Measurements from ENCODE around the gene PIP4P1. TPM values are rescaled to one million over a fixed set of nuclear protein-coding genes. Genes with fewer than 3 reads are reported as not detected.

The PIP4P1 gene
- total and polyA plus RNA-seq, 9 of the 15 experiments (the other 6 are each of a cell fraction or from before 2014, with no cell fraction given), result 5.3 to 20.9 (median 10.7) TPM

DNA sequence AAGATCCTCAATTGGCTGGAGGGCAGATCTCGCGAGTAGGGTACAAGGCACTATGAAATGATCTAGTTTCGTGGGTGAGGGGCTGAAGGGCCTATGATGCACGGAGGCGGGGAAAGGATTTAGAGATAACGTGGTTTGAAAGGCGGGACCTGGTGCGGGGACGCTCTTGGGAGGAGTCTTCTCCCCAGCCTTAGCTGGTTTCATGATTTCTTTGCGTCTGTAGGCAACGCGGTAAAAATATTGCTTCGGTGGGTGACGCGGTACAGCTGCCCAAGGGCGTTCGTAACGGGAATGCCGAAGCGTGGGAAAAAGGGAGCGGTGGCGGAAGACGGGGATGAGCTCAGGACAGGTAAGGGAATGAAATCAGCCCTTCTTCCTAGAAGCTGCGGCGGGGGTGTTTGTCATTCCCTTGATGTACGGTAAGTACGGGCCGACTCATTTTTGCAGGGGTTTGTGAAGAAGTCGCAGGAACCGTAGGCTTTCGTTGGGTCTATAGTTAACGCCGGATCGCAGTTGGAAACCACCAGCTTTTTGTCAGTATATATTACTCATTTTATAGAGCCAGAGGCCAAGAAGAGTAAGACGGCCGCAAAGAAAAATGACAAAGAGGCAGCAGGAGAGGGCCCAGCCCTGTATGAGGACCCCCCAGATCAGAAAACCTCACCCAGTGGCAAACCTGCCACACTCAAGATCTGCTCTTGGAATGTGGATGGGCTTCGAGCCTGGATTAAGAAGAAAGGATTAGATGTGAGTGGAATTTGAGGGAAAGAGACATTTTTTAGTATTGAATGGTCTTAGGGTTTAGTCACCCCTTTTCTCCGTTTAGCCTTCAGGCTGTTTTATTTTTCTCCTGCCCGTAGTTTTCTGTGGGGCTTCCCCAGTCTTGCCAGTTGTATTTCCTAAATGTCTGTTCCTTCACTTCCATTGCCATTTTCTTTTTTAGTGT, 5.6 kb downstream of the PIP4P1 start (continued):
- TF ChIP-seq CBX2 (IDR thresholded peaks at IDR 0.05; ENCODE audit: insufficient read depth, low read length, poor library complexity, severe bottlenecking) (no peak), HOXB6 (CRISPR knock-in tag; IDR thresholded peaks at IDR 0.05; ENCODE audit: borderline replicate concordance) (no peak), MTA1 (IDR thresholded peaks at IDR 0.05; ENCODE audit: borderline replicate concordance) (no peak), ZSCAN29 (IDR thresholded peaks at IDR 0.05) (no peak), ZNF134 (CRISPR knock-in tag; conservative IDR thresholded peaks at IDR 0.05) (no peak), ARNT (IDR thresholded peaks at IDR 0.05) (0 out of 4 replicates have a peak, but pooled peaks of 1 of the 2 experiments have one; percentile 15), ZNF696 (CRISPR knock-in tag; conservative IDR thresholded peaks at IDR 0.05) (no peak), KDM5B (IDR thresholded peaks at IDR 0.05; ENCODE audit: insufficient replicate concordance, low read depth, low read length) (peak; percentile 27), TFAM (CRISPR knock-in tag; conservative IDR thresholded peaks at IDR 0.05) (no peak), ZNF764 (CRISPR knock-in tag; IDR thresholded peaks at IDR 0.05; ENCODE audit: low read depth) (no peak), CHD4 (IDR thresholded peaks at IDR 0.05; ENCODE audit: insufficient read depth, insufficient replicate concordance, low read depth, low read length, poor library complexity, severe bottlenecking) (no peak)
- TF ChIP-seq, protein P1, sequence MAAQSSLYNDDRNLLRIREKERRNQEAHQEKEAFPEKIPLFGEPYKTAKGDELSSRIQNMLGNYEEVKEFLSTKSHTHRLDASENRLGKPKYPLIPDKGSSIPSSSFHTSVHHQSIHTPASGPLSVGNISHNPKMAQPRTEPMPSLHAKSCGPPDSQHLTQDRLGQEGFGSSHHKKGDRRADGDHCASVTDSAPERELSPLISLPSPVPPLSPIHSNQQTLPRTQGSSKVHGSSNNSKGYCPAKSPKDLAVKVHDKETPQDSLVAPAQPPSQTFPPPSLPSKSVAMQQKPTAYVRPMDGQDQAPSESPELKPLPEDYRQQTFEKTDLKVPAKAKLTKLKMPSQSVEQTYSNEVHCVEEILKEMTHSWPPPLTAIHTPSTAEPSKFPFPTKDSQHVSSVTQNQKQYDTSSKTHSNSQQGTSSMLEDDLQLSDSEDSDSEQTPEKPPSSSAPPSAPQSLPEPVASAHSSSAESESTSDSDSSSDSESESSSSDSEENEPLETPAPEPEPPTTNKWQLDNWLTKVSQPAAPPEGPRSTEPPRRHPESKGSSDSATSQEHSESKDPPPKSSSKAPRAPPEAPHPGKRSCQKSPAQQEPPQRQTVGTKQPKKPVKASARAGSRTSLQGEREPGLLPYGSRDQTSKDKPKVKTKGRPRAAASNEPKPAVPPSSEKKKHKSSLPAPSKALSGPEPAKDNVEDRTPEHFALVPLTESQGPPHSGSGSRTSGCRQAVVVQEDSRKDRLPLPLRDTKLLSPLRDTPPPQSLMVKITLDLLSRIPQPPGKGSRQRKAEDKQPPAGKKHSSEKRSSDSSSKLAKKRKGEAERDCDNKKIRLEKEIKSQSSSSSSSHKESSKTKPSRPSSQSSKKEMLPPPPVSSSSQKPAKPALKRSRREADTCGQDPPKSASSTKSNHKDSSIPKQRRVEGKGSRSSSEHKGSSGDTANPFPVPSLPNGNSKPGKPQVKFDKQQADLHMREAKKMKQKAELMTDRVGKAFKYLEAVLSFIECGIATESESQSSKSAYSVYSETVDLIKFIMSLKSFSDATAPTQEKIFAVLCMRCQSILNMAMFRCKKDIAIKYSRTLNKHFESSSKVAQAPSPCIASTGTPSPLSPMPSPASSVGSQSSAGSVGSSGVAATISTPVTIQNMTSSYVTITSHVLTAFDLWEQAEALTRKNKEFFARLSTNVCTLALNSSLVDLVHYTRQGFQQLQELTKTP (IDR thresholded peaks at IDR 0.05; ENCODE audit: low read depth in 1 of 2, partially characterized antibody in 2 of 2), result no peak
- TF ChIP-seq, protein P2, sequence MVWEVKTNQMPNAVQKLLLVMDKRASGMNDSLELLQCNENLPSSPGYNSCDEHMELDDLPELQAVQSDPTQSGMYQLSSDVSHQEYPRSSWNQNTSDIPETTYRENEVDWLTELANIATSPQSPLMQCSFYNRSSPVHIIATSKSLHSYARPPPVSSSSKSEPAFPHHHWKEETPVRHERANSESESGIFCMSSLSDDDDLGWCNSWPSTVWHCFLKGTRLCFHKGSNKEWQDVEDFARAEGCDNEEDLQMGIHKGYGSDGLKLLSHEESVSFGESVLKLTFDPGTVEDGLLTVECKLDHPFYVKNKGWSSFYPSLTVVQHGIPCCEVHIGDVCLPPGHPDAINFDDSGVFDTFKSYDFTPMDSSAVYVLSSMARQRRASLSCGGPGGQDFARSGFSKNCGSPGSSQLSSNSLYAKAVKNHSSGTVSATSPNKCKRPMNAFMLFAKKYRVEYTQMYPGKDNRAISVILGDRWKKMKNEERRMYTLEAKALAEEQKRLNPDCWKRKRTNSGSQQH (CRISPR knock-in tag; IDR thresholded peaks at IDR 0.05), result 0 out of 2 replicates have a peak, but pooled peaks have one; percentile 24
- TF ChIP-seq, protein P3, sequence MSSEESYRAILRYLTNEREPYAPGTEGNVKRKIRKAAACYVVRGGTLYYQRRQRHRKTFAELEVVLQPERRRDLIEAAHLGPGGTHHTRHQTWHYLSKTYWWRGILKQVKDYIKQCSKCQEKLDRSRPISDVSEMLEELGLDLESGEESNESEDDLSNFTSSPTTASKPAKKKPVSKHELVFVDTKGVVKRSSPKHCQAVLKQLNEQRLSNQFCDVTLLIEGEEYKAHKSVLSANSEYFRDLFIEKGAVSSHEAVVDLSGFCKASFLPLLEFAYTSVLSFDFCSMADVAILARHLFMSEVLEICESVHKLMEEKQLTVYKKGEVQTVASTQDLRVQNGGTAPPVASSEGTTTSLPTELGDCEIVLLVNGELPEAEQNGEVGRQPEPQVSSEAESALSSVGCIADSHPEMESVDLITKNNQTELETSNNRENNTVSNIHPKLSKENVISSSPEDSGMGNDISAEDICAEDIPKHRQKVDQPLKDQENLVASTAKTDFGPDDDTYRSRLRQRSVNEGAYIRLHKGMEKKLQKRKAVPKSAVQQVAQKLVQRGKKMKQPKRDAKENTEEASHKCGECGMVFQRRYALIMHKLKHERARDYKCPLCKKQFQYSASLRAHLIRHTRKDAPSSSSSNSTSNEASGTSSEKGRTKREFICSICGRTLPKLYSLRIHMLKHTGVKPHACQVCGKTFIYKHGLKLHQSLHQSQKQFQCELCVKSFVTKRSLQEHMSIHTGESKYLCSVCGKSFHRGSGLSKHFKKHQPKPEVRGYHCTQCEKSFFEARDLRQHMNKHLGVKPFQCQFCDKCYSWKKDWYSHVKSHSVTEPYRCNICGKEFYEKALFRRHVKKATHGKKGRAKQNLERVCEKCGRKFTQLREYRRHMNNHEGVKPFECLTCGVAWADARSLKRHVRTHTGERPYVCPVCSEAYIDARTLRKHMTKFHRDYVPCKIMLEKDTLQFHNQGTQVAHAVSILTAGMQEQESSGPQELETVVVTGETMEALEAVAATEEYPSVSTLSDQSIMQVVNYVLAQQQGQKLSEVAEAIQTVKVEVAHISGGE (CRISPR knock-in tag; IDR thresholded peaks at IDR 0.05), result peak in 1 of 3 experiments; percentile 91; a peak in 2 of 6 replicates
